Endothelial cell of umbilical vein (primary cell): ENCODE results near the gene MYEOV.

Experiments used
- CTCF ChIP-seq, 2 donors: IDR thresholded peaks; 1 replicate in 1 of 2; 2 replicates in 1 of 2; pipeline ENCODE4 v1.5.1; 2011; ENCODE audit warnings: low read length in 2 of 2, mild to moderate bottlenecking in 2 of 2, moderate library complexity in 2 of 2, control low read depth in 1 of 2, inconsistent platforms in 1 of 2, low read depth in 1 of 2; ENCODE audit not compliant: insufficient read depth in 1 of 2; ENCODE audit errors: extremely low read depth in 1 of 2
- EZH2 ChIP-seq: IDR thresholded peaks from 2 replicates; pipeline ENCODE4 v1.6.1; 2012; ENCODE audit warnings: borderline replicate concordance, low read depth, mild to moderate bottlenecking, moderate library complexity, low read length, inconsistent platforms; ENCODE audit not compliant: severe bottlenecking
- FOS ChIP-seq: IDR thresholded peaks from 2 replicates; pipeline ENCODE4 v1.6.1; 2011; ENCODE audit warnings: mild to moderate bottlenecking, low read length, moderate library complexity, borderline replicate concordance; ENCODE audit not compliant: insufficient read depth
- GATA2 ChIP-seq: IDR thresholded peaks from 2 replicates; pipeline ENCODE4 v1.7.0; 2011; ENCODE audit warnings: low read depth, mild to moderate bottlenecking, moderate library complexity, mixed read lengths, low read length; ENCODE audit not compliant: insufficient read length, insufficient read depth
- MAX ChIP-seq: IDR thresholded peaks from 2 replicates; pipeline ENCODE4 v1.6.1; 2011; ENCODE audit not compliant: insufficient read depth, insufficient read length
- POLR2AphosphoS5 ChIP-seq: IDR thresholded peaks from 2 replicates; pipeline ENCODE4 v1.6.1; 2012; ENCODE audit warnings: low read depth, mild to moderate bottlenecking, control low read depth, low read length, moderate library complexity; ENCODE audit not compliant: insufficient read depth

GRCh38 chr11:69304686-69305085 lies 10.7 kb downstream of the MYEOV start:
- no peak for TF ChIP-seq POLR2AphosphoS5
- TF ChIP-seq CTCF (IDR thresholded peaks at IDR 0.05; ENCODE audit: extremely low read depth in 1 of 2, insufficient read depth in 1 of 2, low read depth in 1 of 2, low read length in 2 of 2): no peak
- TF ChIP-seq MAX: no peak
- no peak for TF ChIP-seq GATA2
- no peak for TF ChIP-seq FOS
- no peak for TF ChIP-seq EZH2
